NCI-H2107 treated with DMSO at 0.1 percent for 48 hours (cell line): Measurements from ENCODE around the gene GFY.

Source experiments
- DNase-seq: peaks from one replicate; lab custom pipeline; 2025; ENCODE audit not compliant: unreplicated experiment; lab: John Stamatoyannopoulos, UW

GFY gene

GRCh38 chr19:49425178-49425577 lies at the start of gene GFY:
TSS of gene GFY (plus strand) at chr19:49425388. CDS start at chr19:49426431, 1,043 bp downstream.
- no peak for DNase-seq

GRCh38 chr19:49378512-49378911 lies 46.7 kb upstream of the GFY start:
- DNase-seq, result no peak

DNA sequence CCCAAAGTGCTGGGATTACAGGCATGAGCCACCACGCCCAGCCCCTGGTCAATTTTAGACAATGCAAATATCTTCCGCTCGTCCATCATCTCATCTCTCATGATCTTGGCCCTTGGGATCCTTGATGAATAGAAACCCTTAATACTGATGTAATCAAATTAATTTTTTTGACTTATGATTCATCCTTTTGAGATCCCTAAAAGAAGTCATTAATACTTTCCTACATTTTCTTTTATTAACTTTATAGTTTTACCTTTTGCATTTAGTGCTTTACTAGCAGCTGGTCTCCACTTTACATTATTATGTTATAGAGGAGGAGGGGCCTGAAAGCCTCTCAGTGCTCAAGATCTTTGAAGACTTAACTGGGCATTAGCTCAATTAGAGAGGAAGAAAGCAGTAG lies 44.8 kb upstream of the GFY start:
- DNase-seq, result no peak

GRCh38 chr19:49382639-49383038 lies 42.5 kb upstream of the GFY start:
- no peak for DNase-seq

DNA sequence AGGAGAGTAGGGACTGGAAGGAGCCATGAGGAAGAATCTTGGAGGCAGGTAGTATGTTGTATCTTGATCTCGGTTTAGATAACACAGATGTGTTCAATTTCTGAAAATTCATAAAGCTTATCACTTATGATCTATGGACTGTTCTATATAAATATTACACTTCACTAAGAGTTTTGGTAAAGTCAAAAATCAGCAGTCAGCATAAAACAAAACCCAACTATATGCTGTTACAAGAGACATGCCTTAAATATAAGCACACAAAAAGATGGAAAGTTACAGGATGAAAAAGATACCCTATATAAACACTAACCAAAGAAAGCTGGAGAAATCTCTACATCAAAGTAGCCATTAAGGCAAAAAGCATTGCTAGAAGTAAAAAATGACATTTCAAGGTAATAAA lies 41.6 kb upstream of the GFY start:
- DNase-seq, result no peak

DNA sequence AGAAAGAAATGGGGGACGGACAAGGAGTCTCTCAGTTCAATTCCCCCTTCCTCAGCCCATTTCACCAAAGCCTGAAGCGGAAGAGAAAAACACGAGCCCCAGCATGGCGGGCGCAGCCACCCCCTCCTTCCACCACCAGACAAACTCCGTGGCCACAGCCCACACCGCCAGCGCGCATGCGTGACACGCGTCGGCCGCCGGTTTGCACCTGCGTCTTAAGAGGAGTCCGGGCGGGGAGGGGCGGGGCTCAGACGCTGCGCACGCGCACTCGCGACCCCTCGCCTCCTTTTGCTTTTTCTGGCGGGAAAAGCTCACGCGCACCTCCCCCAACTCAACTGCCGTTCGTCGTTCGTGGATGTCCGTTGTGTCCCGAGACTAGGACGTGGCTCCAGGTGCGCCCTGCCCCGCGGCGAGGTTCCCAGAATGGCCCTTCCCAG lies 37.2 kb upstream of the GFY start, which contains the start of gene KASH5:
Gene KASH5, plus strand, starts transcription at position 314 of the 437 bp plus-strand sequence. CDS start 2,635 bp downstream, outside the sequence.
- no peak for DNase-seq

GRCh38 chr19:49389406-49389805 lies 35.8 kb upstream of the GFY start:
- no peak for DNase-seq

GRCh38 chr19:49390131-49390928 lies 34.9 kb upstream of the GFY start:
- DNase-seq, result no peak

- DNase-seq, result no peak
Measured at GRCh38 chr19:49390929-49391359, 34.2 kb upstream of the GFY start.

GRCh38 chr19:49391581-49392399 lies 33.4 kb upstream of the GFY start:
- peak; percentile 76 for DNase-seq

DNA sequence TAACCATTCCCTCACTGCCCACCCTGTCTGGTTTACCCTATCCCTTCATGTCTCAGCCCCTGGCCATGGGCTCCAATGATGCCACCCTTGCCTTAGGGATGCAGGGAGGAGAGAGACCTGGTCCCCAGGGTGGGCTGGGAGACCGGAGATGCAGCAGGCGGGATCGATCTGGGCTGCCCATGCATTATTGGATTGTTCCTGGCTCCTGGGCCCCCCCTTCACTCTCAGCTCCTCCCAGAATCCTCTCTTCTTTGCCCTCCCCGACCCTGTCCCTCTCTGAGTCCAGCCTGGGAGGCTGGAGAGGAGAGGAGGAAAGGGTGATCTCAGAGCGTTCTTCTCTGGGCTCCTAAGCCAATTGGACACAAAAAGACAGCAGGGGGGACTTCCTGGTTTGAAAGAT lies 31.3 kb upstream of the GFY start:
- no peak for DNase-seq

- no peak for DNase-seq
Measured at GRCh38 chr19:49395581-49396407, 29.4 kb upstream of the GFY start.

DNA sequence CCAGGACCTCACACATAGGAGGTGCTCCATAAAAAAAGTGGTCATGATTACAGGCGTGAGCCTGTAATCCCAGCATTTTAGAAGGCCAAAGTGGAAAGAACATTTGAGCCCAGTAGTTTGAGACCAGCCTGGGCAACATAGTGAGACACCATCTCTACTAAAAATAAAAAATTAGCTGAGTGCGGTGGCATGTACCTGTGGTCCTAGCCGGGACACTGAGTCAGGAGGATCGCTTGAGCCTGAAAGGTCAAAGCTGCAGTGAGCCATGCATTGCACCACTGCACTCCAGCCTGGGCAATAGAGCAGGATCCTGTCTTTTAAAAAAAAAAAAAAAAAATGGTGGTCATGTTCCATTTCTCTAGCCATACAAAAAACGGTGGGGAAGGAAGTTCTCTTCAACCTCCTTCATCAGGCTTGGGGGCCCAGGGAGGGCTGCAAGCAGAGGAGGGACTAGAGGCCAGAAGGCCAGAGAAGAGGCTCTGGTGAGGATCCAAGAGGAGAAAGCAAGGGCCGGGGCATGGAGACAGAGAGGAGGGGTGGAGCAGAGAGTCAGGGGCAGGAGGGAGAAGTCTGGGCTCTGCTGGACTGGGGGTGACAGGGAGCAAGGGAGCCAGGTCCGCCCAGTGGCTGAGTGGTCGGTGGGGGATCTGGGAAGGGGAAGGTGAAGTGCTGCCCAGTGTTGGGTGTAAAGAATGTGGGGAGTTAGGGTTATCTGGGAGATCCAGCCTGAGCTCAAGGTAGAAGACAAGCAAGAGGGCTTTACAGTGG lies 28.3 kb upstream of the GFY start:
- no peak for DNase-seq

DNA sequence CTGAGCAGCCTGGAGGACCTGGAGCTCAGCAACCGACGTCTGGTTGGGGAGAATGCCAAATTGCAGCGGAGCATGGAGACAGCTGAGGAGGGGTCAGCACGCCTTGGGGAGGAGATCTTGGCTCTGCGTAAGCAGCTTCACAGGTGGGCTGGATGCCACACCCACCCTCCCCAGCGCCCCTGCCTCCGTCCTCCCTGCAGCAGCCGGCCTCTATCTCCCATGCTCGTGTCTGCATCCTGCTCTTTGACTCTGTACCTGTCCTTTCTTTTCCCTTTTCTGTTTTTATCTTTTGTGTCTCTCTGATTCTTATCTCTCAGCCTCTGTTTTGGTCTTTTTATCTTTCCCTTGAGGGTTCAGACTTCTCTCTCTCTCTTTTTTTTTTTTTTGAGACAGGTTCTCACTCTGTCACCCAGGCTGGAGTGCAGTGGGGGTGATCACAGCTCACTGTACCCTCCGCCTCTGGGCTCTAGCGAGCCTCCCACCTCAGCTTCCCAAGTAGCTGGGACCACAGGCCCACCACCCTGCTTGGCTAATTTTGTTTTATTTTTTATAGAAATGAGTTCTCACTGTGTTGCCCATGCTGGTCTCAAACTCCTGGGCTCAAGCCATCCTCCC lies 27.1 kb upstream of the GFY start:
- no peak for DNase-seq

DNA sequence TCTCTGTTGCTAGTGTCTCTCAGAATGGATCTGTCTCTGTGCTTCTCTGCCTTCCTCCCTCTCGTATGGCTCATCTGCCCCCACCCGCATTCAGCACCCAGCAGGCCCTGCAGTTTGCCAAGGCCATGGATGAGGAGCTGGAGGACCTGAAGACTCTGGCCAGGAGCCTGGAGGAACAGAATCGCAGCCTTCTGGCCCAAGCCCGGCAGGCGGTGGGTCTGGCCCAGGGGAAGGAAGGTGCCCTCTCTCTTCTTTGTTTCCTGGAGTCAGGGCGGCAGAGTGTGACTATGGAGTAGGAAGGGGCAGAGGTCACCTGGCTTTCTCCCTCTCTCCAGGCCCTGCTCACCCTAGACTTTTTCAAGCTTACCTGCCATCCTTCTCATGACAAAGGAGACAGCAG lies 26.3 kb upstream of the GFY start:
- no peak for DNase-seq

GRCh38 chr19:49400029-49400428 lies 25.2 kb upstream of the GFY start:
- no peak for DNase-seq

DNA sequence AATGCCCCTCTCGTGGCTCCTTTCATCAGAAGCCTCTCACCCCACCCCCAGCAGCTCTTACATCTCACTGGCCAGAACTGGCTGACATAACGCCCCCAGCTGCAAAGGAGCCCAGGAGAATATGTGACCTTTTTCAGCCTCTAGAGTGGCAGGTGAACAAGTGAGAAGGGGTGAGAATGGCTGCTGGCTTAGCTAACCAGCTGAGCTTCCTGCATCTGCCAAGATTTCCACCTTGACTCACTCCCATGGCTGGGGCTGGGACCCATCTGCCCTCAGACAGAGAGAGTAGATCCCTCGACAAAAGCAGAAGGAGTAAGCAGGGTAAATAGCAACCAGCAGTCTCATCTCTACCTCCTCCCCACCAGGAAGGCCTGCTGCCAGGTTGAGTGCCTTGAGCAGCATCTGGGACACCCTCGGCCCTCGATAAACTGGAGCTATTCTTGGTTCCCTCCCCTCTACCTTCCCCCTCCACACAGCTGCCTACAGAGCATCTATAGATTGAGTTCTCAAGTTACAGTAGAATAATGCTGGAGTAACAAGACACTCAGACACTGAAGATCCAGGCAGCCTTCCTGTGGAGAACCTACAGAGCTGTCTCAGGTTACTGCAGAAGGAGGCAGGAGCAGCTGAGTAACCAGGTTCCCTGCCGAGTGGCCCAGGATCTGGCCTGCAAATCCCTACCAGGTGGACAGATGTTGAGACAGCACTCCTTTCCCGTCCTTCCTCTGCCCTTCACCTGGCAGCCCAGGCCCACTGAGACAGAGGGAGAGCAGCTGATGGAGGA lies 21.6 kb upstream of the GFY start:
- DNase-seq, result peak; percentile 98

- DNase-seq, result no peak
Measured at GRCh38 chr19:49407079-49407478, 18.1 kb upstream of the GFY start.

GRCh38 chr19:49407482-49408015 lies 17.6 kb upstream of the GFY start:
- DNase-seq, result no peak
